CD4-positive, CD25-positive, alpha-beta regulatory T cell (primary cell): Measurements from ENCODE around the gene APMAP. TPM values are rescaled to one million over a fixed set of nuclear protein-coding genes. Genes with fewer than 3 reads are reported as not detected.
A peak's percentile ranks its signal among the peaks of the same experiment; 100 is the strongest.

Source experiments
- ATAC-seq, 2 donors: fragments of 150-1000 bp; cut with Tn5 transposase; one replicate each; pipeline ENCODE4 v1.10.0; 2021; ENCODE audit warnings: low read depth in 2 of 2, moderate number of reproducible peaks in 2 of 2, moderate library complexity in 1 of 2
- DNase-seq, 3 donors: peaks; one replicate each; pipeline versions ENCODE4 v3.0.0 to v3.0.0-alpha.2; 2012 to 2022; ENCODE audit warnings: mixed read lengths in 1 of 3
- H3K27ac ChIP-seq: one replicate; pipeline ENCODE4 v1.7.0; 2013; ENCODE audit warnings: mild to moderate bottlenecking, low read length; ENCODE audit not compliant: insufficient read depth, poor library complexity, severe bottlenecking
- H3K27me3 ChIP-seq: one replicate; pipeline ENCODE4 v1.7.0; 2013; ENCODE audit warnings: low read length; ENCODE audit not compliant: control insufficient read depth, insufficient read depth
- H3K36me3 ChIP-seq: one replicate; pipeline ENCODE4 v1.7.0; 2013; ENCODE audit warnings: mild to moderate bottlenecking, low read length, moderate library complexity; ENCODE audit not compliant: control insufficient read depth, insufficient read depth
- H3K4me1 ChIP-seq: 2 replicates; pipeline ENCODE4 v1.7.0; 2013; ENCODE audit warnings: mild to moderate bottlenecking, low read length; ENCODE audit not compliant: insufficient read depth, control insufficient read depth, poor library complexity, severe bottlenecking
- H3K4me3 ChIP-seq: one replicate; pipeline ENCODE4 v1.7.0; 2013; ENCODE audit warnings: low read depth, mild to moderate bottlenecking, low read length, moderate library complexity
- H3K9me3 ChIP-seq, 2 experiments: 1 replicate in 1 of 2; 2 replicates in 1 of 2; pipeline ENCODE4 v1.7.0; 2013; ENCODE audit warnings: low read length in 2 of 2, mild to moderate bottlenecking in 1 of 2, moderate library complexity in 1 of 2; ENCODE audit not compliant: control insufficient read depth in 2 of 2
- H3K27ac Mint-ChIP-seq, 3 donors: one replicate each; pipeline ENCODE4 v1.8.0; 2020 to 2022; ENCODE audit warnings: mild to moderate bottlenecking in 3 of 3, mixed read lengths in 3 of 3, moderate library complexity in 2 of 3
- H3K27me3 Mint-ChIP-seq: one replicate; pipeline ENCODE4 v1.8.0; 2022; ENCODE audit warnings: mild to moderate bottlenecking, mixed read lengths
- H3K36me3 Mint-ChIP-seq: one replicate; pipeline ENCODE4 v1.8.0; 2020; ENCODE audit warnings: mixed read lengths
- H3K4me1 Mint-ChIP-seq, 4 donors: one replicate each; pipeline ENCODE4 v1.8.0; 2020 to 2022; ENCODE audit warnings: mixed read lengths in 4 of 4, mild to moderate bottlenecking in 1 of 4
- H3K4me3 Mint-ChIP-seq, 4 donors: one replicate each; pipeline ENCODE4 v1.8.0; 2020 to 2022; ENCODE audit warnings: mild to moderate bottlenecking in 4 of 4, mixed read lengths in 4 of 4, moderate library complexity in 3 of 4
- H3K9me3 Mint-ChIP-seq, 7 donors: one replicate each; pipeline ENCODE4 v1.8.0; 2020 to 2022; ENCODE audit warnings: mixed read lengths in 7 of 7, mild to moderate bottlenecking in 3 of 7, moderate library complexity in 2 of 7
- polyA plus RNA-seq, 4 donors: library from polyadenylated mRNA; unstranded; fragments of 300-500 nt; fragmentation: Illumina TruSeq; gene quantifications; one replicate each; pipeline ENCODE4 v1.2.3, GENCODE V29; 2021
- total RNA-seq: library from RNA; stranded (reverse); gene quantifications from one replicate; pipeline ENCODE4 v1.2.3, GENCODE V29; 2022

The APMAP gene
- total and polyA plus RNA-seq, 5 donors from 2014 or later: 28.2 to 83.2 (median 69.2) TPM

GRCh38 chr20:25036331-25036936 lies 43.9 kb upstream of the APMAP start:
- Histone ChIP-seq H3K27me3 (no peaks in the 10 kb centered on the region), H3K36me3 (peaks cover 5% of the 10 kb centered on the region), H3K27ac (peak overlapping the region; percentile 45), H3K4me3 (peak overlapping the region; percentile 64), H3K9me3 (no peaks in the 10 kb centered on the region), H3K4me1 (peaks cover 37% of the 10 kb centered on the region)
- H3K4me1 Mint-ChIP-seq: peaks cover 19 to 63% (median 39%) of the 10 kb centered on the region in 4 donors
- H3K4me3 Mint-ChIP-seq: peak overlapping the region; percentile 31 to 71 (median 56)
- no peaks in the 10 kb centered on the region for H3K9me3 Mint-ChIP-seq
- ATAC-seq (no peak), DNase-seq (peak in 1 of 3 donors; percentile 46)
- H3K36me3 Mint-ChIP-seq: peaks cover 2% of the 10 kb centered on the region
- H3K27ac Mint-ChIP-seq: peak overlapping the region; percentile 93 to 98 (median 95)
- no peaks in the 10 kb centered on the region for H3K27me3 Mint-ChIP-seq

GRCh38 chr20:25035921-25036320 lies 43.4 kb upstream of the APMAP start:
- H3K27ac Mint-ChIP-seq: peak overlapping the region; percentile 93 to 98 (median 95)
- peaks cover 22 to 63% (median 43%) of the 10 kb centered on the region in 4 donors for H3K4me1 Mint-ChIP-seq
- H3K4me3 ChIP-seq: peak overlapping the region; percentile 64
- H3K27me3 ChIP-seq: no peaks in the 10 kb centered on the region
- H3K9me3 Mint-ChIP-seq: no peaks in the 10 kb centered on the region
- H3K36me3 Mint-ChIP-seq: peaks cover 6% of the 10 kb centered on the region
- peaks cover 5% of the 10 kb centered on the region for H3K36me3 ChIP-seq
- H3K4me1 ChIP-seq: peaks cover 33% of the 10 kb centered on the region
- no peaks in the 10 kb centered on the region for H3K27me3 Mint-ChIP-seq
- peak; percentile 67 to 69 for ATAC-seq
- peak overlapping the region; percentile 45 for H3K27ac ChIP-seq
- no peaks in the 10 kb centered on the region for H3K9me3 ChIP-seq
- peak overlapping the region in 3 of 4 donors; percentile 31 to 71 (median 45) for H3K4me3 Mint-ChIP-seq
- peak in 1 of 3 donors; percentile 72 for DNase-seq

DNA sequence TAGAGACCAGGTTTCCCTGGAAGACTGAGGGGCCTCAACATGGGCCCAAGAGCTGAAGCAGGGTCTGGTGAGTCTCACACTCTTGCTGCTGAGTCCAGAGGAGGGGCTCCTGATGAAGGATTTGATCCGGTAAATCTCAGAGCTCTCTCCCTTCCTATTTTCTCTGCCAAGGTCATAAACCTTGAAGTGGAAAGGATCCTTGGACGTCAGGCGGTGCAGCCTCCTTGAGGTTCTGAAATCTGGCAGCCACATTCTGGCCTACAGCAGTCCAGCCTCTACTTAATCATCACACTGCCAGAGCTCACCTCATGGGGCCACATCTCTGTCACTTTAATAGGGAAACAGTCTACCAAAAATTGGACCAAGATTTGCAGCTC lies 41.4 kb upstream of the APMAP start:
- no peak overlapping the region for H3K4me3 ChIP-seq
- peak overlapping the region; percentile 19 for H3K27ac ChIP-seq
- peaks cover 14% of the 10 kb centered on the region for H3K36me3 ChIP-seq
- H3K27me3 Mint-ChIP-seq: no peaks in the 10 kb centered on the region
- no peaks in the 10 kb centered on the region for H3K9me3 ChIP-seq
- H3K9me3 Mint-ChIP-seq: no peaks in the 10 kb centered on the region
- no peak for DNase-seq
- ATAC-seq: no peak
- peaks cover 40% of the 10 kb centered on the region for H3K4me1 ChIP-seq
- peak overlapping the region in 1 of 3 donors; percentile 65 for H3K27ac Mint-ChIP-seq
- H3K4me3 Mint-ChIP-seq: no peak overlapping the region
- peaks cover 18% of the 10 kb centered on the region for H3K36me3 Mint-ChIP-seq
- peaks cover 28 to 64% (median 54%) of the 10 kb centered on the region in 4 donors for H3K4me1 Mint-ChIP-seq
- H3K27me3 ChIP-seq: no peaks in the 10 kb centered on the region

DNA sequence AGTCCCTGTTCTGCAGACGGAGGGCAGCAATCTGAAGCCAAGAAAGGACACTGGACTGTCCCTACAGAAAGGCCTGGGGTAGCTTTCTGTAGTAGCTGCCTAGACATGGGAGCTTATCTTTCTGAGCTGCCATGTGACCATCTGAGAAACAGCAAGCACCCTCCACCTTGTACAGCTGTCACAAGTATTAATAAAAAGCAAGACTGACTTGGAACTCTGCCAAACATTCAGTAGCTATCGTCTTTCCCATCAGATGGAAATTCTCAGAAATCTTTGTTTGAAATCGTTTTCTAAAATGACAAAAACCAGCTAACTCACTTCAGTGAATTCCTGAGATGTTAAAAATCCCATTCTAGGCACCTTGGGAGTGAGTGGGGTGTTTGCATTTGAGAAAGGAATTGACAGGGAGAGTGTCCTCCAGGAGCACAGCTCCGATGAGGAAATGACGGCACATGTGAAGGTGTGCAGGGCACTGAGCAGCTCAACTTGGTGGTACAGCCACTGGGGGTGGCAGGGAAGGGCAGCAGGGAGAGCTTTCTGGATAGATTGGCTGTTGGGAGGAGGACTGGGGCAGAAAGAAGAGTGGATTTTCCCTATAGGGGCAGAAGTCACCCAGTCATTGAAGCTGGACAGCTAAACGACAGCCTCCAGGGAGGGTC lies 40.8 kb upstream of the APMAP start:
- peaks cover 14% of the 10 kb centered on the region for H3K36me3 ChIP-seq
- Mint-ChIP-seq H3K4me1 (peaks cover 28 to 59% (median 53%) of the 10 kb centered on the region in 4 donors), H3K27ac (peak overlapping the region in 2 of 3 donors; percentile 65 to 78), H3K9me3 (no peaks in the 10 kb centered on the region), H3K4me3 (no peak overlapping the region), H3K36me3 (peaks cover 18% of the 10 kb centered on the region), H3K27me3 (no peaks in the 10 kb centered on the region)
- ATAC-seq (no peak), DNase-seq (no peak)
- H3K27ac ChIP-seq: no peak overlapping the region
- H3K4me3 ChIP-seq: no peak overlapping the region
- H3K27me3 ChIP-seq: no peaks in the 10 kb centered on the region
- H3K9me3 ChIP-seq: no peaks in the 10 kb centered on the region
- peaks cover 37% of the 10 kb centered on the region for H3K4me1 ChIP-seq

DNA sequence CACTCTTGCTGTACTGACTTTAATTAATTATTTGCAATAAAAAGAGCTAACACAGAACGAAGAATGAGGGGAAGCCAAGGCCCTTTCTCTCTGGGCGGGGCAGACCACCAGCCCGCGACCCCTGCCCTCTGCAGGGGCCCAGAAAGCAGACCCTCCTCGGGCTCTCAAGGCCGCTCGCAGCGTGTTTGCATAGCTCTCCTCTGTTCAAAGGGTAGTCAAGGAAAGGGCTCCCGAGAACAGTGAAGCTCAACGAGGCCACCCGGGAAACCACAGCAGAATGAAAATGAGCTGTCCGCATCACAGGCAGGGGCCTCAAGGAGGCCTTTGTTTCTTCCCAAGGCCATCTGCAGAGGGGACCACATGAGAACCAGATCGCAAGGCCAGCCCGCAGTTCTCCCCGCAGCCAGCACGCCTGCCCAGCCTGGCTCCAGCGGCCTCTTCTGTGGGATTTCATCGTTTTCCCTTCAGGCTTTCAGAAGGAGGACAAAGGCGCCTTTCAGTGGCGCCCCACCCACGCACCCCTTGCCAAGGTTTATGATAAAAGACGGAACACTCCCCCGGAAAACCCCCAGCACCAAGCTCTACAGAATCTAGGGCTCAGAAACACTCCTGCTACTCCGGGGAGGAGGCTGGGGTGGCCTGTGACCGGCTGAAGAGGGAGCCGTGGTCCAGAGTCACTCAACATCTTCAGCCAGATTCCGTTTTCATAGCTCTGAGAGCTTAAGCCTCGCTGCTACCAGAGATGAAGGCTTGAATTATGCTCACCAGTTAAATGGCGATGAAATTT lies 40.1 kb upstream of the APMAP start:
- Mint-ChIP-seq H3K9me3 (no peaks in the 10 kb centered on the region), H3K27me3 (no peaks in the 10 kb centered on the region), H3K36me3 (peaks cover 18% of the 10 kb centered on the region), H3K4me3 (no peak overlapping the region), H3K4me1 (peaks cover 23 to 53% (median 48%) of the 10 kb centered on the region in 4 donors), H3K27ac (peak overlapping the region in 1 of 3 donors; percentile 78)
- Histone ChIP-seq H3K4me3 (no peak overlapping the region), H3K4me1 (peaks cover 29% of the 10 kb centered on the region), H3K36me3 (peaks cover 14% of the 10 kb centered on the region), H3K27me3 (no peaks in the 10 kb centered on the region), H3K27ac (no peak overlapping the region), H3K9me3 (no peaks in the 10 kb centered on the region)
- ATAC-seq: no peak
- DNase-seq: no peak

DNA sequence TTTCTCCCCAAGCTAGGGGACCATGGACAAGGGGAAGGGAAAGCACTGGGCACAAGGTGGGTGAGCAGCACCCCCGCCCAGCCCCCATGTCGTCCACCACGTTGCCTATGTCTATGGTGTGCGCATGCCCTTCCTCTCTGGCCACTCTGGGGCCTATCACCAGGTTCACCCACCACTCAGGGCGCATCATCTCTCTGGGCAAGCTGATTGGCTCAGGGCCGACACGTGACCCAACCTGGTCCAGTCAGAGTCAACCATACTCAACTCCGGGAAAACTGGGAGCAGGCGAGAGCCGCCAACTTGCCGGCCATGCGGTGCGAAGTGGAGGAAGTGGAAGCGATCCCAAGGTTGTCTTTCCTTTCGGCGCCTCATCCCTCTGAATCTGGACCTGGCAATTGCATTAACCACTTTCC lies 39.5 kb upstream of the APMAP start:
- peaks cover 14% of the 10 kb centered on the region for H3K36me3 ChIP-seq
- H3K4me3 ChIP-seq: no peak overlapping the region
- Mint-ChIP-seq H3K4me3 (no peak overlapping the region), H3K9me3 (no peaks in the 10 kb centered on the region), H3K4me1 (peaks cover 27 to 51% (median 45%) of the 10 kb centered on the region in 4 donors), H3K27ac (peak overlapping the region in 1 of 3 donors; percentile 67), H3K36me3 (peaks cover 22% of the 10 kb centered on the region), H3K27me3 (no peaks in the 10 kb centered on the region)
- DNase-seq (no peak), ATAC-seq (no peak)
- H3K9me3 ChIP-seq: no peaks in the 10 kb centered on the region
- H3K27me3 ChIP-seq: no peaks in the 10 kb centered on the region
- H3K4me1 ChIP-seq: peaks cover 23% of the 10 kb centered on the region
- H3K27ac ChIP-seq: no peak overlapping the region

- ATAC-seq (no peak), DNase-seq (no peak)
- Mint-ChIP-seq H3K36me3 (peaks cover 25% of the 10 kb centered on the region), H3K4me1 (peaks cover 25 to 49% (median 38%) of the 10 kb centered on the region in 4 donors), H3K9me3 (no peaks in the 10 kb centered on the region), H3K27ac (peak overlapping the region in 1 of 3 donors; percentile 67), H3K27me3 (no peaks in the 10 kb centered on the region), H3K4me3 (no peak overlapping the region)
- H3K9me3 ChIP-seq: no peaks in the 10 kb centered on the region
- H3K27me3 ChIP-seq: no peaks in the 10 kb centered on the region
- H3K27ac ChIP-seq: no peak overlapping the region
- H3K4me3 ChIP-seq: no peak overlapping the region
- peaks cover 14% of the 10 kb centered on the region for H3K36me3 ChIP-seq
- H3K4me1 ChIP-seq: peaks cover 15% of the 10 kb centered on the region
Measured at GRCh38 chr20:25031241-25031640, 38.7 kb upstream of the APMAP start.
